Astrocyte (in vitro differentiated cells and primary cell): ENCODE measurements around the gene PPP1R2.

ENCODE experiments used
- EZH2 ChIP-seq: IDR thresholded peaks from 2 replicates; pipeline ENCODE4 v1.6.1; 2012; ENCODE audit warnings: mild to moderate bottlenecking, low read length, inconsistent platforms; ENCODE audit not compliant: insufficient read depth
- TF ChIP-seq, protein P1 (sequence below): IDR thresholded peaks from 2 replicates; pipeline ENCODE4 v1.5.1; 2011; ENCODE audit warnings: low read depth, mild to moderate bottlenecking, inconsistent platforms, low read length, moderate library complexity; ENCODE audit not compliant: insufficient read depth

DNA sequence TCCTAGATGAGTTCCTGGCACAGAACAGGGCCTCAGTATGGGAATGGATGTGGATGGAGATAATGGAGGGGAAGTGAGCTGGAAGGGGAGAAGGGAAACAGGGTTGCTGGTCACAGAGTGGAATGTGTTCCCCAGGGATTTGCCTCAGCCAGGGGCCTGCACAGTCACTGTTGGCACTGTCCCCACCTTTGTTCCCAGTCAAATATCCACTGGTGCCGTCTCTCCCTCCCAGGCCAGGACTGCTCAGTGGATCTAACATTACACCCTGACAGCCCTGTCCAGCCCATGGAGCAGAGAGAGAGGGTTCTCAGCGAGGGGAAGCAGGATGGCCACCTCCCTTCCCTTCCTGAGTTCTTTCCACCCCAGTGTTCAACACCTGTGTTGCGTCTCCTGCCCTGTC lies 1.5 kb upstream of the PPP1R2 start:
- TF ChIP-seq, protein P1, sequence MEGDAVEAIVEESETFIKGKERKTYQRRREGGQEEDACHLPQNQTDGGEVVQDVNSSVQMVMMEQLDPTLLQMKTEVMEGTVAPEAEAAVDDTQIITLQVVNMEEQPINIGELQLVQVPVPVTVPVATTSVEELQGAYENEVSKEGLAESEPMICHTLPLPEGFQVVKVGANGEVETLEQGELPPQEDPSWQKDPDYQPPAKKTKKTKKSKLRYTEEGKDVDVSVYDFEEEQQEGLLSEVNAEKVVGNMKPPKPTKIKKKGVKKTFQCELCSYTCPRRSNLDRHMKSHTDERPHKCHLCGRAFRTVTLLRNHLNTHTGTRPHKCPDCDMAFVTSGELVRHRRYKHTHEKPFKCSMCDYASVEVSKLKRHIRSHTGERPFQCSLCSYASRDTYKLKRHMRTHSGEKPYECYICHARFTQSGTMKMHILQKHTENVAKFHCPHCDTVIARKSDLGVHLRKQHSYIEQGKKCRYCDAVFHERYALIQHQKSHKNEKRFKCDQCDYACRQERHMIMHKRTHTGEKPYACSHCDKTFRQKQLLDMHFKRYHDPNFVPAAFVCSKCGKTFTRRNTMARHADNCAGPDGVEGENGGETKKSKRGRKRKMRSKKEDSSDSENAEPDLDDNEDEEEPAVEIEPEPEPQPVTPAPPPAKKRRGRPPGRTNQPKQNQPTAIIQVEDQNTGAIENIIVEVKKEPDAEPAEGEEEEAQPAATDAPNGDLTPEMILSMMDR: no peak
- TF ChIP-seq EZH2: no peak
